Skin epidermis (tissue), 12 donors: ENCODE measurements around the gene PRKG1.
A peak's percentile ranks its signal among the peaks of the same experiment; 100 is the strongest.

Experiments
- H3K27ac ChIP-seq, 21 experiments: fragments of 200-600 bp; sonication (generic) in 11 of 21; one replicate each; pipeline ENCODE4 v1.5.0; 2020; ENCODE audit warnings: mild to moderate bottlenecking in 3 of 21, inconsistent platforms in 2 of 21, moderate library complexity in 2 of 21
- H3K4me3 ChIP-seq, 7 experiments: fragments of 200-600 bp; sonication (generic) in 2 of 7; one replicate each; pipeline ENCODE4 v1.5.0; 2020; ENCODE audit warnings: inconsistent platforms in 2 of 7, mild to moderate bottlenecking in 2 of 7, moderate library complexity in 1 of 7

The PRKG1 gene

DNA sequence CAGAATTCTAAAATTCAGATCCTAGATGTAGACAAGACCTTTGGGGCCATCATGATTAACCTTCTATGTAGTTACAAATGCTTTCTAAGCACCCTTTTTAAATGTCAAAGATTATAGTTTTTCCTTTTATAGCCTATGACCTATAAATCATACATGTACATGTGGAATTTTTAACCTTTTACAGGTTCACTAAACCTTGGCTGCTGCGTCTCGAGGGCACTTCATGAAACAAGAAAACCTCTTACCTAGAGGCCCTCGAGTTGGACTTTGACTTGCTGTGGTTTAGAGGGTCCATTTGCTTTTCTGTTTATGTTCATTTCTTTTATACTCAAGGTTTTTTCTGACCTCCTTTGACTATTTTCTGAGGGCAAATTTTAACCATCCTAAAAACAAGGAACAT is 323.0 kb downstream of the PRKG1 start:
- no peak overlapping the region for H3K27ac ChIP-seq
- H3K4me3 ChIP-seq = no peak overlapping the region

DNA sequence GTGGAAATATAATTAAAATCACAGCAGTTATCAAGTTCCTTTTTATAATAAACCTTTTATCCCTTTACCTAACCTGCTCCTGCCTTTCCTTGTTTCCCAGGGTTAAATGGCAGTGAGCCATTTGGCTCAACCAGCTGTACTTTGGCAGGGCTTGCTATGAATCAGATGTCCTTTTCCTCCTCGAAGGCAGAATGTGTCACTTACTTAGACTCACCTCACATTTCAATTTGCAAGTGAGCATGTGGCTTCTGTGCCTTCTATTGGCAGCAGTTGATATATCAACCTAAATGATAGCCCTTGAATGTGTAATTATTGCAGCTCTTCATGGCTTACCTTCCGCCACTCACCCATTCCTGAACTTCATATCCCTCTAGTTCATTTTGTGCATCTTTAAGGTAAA is 323.4 kb downstream of the PRKG1 start:
- H3K4me3 ChIP-seq = no peak overlapping the region
- H3K27ac ChIP-seq = no peak overlapping the region

- Histone ChIP-seq H3K4me3 (no peak overlapping the region), H3K27ac (no peak overlapping the region)
These were observed 325.6 kb downstream of the PRKG1 start for GRCh38 chr10:51399840-51400239.

DNA sequence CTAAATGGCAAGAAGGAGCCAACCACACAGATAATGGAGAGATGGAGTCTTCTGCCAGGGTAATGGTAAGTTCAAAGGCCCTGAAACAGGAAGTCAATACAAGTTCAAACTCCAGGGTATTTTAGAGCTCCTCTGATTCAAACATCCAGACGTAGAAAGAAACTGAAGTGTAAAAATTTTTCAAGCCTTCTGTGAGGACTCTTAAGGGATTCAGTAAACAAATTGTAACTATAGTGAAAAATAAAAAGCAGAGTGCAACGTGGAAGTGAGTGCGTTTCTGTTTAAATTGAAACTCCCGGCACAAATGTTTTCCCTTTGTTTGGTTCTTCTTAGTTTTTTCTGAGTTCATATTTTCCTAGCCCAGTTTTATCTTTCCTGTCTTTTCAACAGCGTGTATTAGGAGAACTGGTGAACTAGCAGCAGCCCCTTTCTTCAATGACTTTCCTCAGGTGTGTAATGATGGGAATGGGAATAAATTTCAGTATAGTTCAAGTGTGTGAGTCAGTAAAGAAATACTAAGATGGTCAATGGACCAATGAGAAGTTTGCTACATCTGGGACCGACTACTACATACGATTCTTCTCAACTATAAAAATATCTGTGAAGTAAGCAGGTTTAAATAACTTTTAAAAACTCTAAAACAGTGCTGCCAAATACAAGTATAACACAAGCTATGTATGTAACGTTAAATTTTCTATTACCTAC is 326.3 kb downstream of the PRKG1 start:
- Histone ChIP-seq H3K27ac (no peak overlapping the region), H3K4me3 (no peak overlapping the region)

DNA sequence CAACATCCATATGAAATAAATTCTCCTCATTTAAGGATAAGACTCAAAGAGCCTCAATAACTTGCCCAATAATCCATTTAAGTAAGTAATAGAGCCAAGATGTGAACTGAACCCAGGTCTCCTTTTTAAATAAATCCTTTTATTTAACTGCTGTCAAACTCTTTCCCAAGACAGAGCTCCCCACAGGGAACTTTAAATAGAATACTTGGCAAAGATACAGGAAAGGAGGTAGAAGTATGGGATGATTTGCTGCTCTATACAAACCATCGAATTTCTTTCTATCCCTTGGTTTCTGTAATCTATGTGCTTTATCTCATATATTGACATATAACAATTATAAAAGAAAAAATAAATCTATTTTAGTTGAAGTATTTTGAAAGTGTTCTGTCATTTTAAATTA is 329.2 kb downstream of the PRKG1 start:
- no peak overlapping the region for H3K27ac ChIP-seq
- no peak overlapping the region for H3K4me3 ChIP-seq

DNA sequence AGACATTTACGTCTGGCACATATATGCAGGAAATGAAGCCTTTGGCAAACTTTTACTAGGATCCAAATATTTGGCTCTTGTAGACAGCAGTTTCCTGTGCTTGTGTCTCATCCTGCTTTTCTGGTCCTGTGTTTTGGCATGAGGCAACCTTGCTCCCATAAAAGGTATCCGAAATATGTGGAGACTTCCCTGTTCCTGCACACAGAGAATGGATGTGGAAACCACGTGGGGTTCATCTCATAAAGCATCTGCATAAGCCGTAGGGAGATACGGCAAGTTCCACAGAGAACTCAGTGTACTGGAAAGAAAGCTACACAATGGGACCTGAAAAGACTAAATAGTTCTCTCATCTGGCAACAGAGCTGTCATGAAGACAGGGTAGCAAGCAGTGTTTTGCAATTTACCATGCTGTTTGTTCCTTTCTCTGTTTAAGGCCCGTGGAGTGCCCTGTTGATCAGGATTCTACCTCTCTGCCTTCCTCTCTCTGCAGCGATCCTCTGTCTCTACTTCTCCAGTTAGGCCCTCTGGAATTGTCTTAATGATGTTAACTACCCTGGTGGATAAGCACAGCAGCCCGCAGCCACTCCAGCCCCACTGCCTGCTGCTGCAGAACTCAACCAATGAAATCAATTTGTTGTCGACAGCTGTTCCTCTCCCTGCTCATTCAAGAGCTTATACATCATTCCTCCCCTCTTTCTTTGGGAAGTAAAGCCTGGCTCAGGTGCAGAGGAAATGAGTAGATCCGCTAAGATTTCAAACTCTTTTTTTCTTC is 331.5 kb downstream of the PRKG1 start:
- H3K4me3 ChIP-seq = no peak overlapping the region
- no peak overlapping the region for H3K27ac ChIP-seq

DNA sequence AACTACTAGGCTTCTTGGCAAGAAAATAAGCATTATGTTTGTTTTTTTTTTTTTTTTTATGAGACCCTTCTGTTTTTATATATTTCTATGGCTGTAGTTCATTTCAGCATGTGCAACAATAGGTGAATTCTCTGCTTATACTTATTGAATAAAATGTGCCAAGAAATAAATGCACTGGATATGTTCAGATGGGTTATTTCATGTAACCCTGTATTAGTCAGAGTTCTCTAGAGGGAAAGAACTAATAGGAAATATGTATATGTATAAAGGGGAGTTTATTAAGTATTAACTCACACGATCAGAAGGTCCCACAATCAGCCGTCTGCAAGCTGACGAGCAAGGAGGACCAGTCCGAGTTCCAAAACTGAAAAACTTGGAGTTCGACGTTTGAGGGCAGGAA is 332.3 kb downstream of the PRKG1 start:
- no peak overlapping the region for H3K4me3 ChIP-seq
- H3K27ac ChIP-seq = no peak overlapping the region

DNA sequence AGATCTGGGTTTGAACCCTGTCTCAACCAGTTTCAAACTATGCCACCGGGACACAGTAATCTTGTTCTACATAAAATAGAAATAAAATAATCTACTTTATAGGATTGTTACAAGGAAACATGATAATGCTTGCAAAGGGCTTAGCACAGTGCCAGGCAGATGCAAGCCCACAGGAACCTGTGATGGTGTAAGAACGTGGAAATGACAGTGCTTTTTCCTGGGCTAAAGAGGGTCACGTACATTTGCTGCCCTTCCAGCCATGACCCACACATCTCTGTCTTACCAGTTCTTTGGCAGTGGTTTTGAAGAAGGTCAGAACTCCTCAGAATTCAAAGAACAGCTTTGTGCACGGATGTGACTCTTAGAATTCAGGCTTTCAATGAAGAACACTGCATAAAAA is 342.2 kb downstream of the PRKG1 start:
- H3K27ac ChIP-seq = no peak overlapping the region

GRCh38 chr10:51419196-51420093 is 345.2 kb downstream of the PRKG1 start:
- Histone ChIP-seq H3K4me3 (no peak overlapping the region), H3K27ac (no peak overlapping the region)

More for the DNA sequence above, 342.2 kb downstream of the PRKG1 start:
- H3K4me3 ChIP-seq = no peak overlapping the region

DNA sequence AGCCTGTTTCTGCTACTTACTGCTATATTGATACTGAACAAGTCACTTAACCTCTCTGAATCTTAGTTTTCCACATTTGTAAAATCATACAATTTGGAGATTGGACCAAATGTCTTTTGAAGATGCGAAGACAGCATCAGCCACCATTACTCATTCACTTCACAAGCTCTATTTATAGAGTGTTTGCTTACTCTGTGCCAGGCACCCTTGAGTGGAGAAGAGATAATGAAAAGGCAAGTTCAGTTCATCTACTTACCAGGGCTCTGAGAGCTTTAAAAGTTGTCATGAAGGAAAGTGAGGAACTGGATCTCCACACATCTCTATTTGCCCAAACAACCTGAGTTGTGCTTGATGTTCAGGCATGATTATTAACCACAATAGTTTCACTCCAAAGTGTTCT is 347.6 kb downstream of the PRKG1 start:
- Histone ChIP-seq H3K4me3 (no peak overlapping the region), H3K27ac (peak overlapping the region in 2 of 21 experiments; percentile 2 to 6)

DNA sequence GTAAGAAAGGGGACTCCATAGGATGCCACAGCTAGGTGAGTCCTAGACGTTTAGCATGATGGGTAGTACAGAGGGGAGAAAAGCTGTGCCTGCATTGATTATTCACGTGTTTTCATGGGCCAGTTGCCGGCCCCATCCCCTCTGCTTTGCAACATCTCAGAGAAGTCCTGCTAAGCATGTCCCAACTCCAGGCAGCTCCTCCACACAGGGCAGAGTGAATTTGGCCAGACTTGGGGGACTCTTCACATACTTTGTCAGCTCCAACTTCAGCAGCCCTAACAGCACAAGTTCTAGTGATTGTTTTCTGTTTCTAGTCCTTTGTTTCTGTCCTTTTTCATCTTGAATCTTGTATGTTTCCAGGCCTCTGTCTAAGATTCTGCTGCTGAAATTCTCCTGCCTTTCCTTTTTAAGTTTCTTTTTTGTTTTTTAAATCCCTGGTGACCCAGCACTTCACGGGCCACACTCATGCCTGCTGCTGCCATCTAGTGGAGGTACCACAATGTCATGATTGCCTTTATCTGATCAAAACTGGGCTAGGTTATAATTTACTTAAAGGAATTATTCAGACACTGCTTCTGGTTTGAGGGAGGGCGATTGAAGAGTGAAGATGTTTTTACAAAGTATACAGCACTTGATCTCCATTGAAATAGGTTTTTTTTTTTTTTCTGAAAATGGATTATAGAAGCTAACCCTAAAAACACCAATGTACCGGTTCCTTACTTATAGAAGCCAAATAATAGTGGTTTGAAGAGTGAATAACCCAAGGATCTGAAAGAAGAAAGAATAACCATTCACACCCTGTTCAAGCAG is 348.2 kb downstream of the PRKG1 start:
- Histone ChIP-seq H3K4me3 (no peak overlapping the region), H3K27ac (peak overlapping the region in 5 of 21 experiments; percentile 2 to 68 (median 24))

- H3K27ac ChIP-seq = no peak overlapping the region
These were observed 348.8 kb downstream of the PRKG1 start for GRCh38 chr10:51423121-51423452.

GRCh38 chr10:51425431-51425830 is 351.1 kb downstream of the PRKG1 start:
- Histone ChIP-seq H3K4me3 (no peak overlapping the region), H3K27ac (no peak overlapping the region)

More at GRCh38 chr10:51423121-51423452, 348.8 kb downstream of the PRKG1 start:
- no peak overlapping the region for H3K4me3 ChIP-seq

DNA sequence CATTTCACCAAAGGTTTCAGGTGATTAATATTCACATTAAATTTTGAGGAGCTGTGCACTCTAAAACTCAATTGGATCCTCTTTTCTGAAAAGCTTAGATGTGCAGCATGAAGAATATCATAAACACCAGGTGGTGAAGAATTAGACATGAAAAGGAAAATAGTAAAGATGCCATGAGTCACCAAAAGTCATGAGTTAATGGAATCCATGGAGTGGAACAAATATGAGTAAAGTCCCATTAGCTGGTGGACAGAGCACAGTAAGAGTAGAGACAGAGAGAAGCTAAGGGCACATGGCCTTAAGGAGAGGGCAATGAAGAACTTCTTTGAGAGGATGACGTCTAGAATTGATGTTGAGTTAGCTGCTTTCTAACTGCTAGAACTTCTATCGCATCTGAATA is 353.5 kb downstream of the PRKG1 start:
- Histone ChIP-seq H3K27ac (no peak overlapping the region), H3K4me3 (no peak overlapping the region)

DNA sequence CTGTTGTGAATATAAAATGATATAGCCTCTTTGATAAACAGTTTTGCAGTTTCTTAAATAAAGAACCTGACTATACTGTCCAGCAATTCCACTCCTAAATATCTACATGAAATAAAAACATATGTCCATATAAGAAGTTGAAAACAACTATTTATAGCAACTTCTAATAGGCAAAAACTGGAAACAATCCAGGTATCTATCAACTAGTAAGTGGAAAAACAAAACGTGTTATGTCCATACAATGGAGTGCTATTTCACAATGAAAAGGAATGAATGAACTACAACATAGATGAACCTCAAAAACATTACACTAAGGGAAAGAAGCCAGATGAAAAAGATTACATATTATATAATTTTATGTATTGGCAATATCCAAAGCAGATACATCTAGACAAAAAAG is 356.2 kb downstream of the PRKG1 start:
- Histone ChIP-seq H3K4me3 (no peak overlapping the region), H3K27ac (no peak overlapping the region)

GRCh38 chr10:51433949-51434475 is 359.7 kb downstream of the PRKG1 start:
- Histone ChIP-seq H3K27ac (no peak overlapping the region), H3K4me3 (no peak overlapping the region)

GRCh38 chr10:51436805-51437204 is 362.5 kb downstream of the PRKG1 start:
- no peak overlapping the region for H3K4me3 ChIP-seq
- no peak overlapping the region for H3K27ac ChIP-seq

DNA sequence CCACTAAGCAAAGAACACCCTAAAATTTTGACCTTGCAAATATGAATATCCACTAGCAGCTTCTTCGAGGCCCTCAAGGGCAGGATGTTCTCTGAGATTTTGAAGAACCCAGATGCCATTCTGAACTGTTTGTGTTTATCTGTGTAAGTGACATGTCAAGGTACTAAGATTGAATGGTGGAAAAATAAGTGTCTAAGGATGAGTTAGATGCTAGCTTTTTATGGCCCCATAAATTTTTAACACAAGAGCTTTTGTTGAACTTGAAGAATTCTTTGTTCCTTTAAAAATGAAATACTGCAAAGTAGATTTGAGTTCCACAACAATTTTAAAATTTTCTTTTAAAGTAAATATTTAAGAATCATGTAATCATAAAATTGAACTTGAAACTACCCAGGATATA is 365.4 kb downstream of the PRKG1 start:
- Histone ChIP-seq H3K27ac (no peak overlapping the region), H3K4me3 (no peak overlapping the region)

- H3K27ac ChIP-seq = no peak overlapping the region
- no peak overlapping the region for H3K4me3 ChIP-seq
These were observed 371.3 kb downstream of the PRKG1 start for GRCh38 chr10:51445588-51445987.
